SK-N-MC (cell line): ENCODE data around the gene ANKRD33.

Experiments
- FOXP2 ChIP-seq: optimal IDR thresholded peaks from 2 replicates; pipeline ENCODE3; 2011; ENCODE audit warnings: mild to moderate bottlenecking, moderate library complexity; ENCODE audit not compliant: insufficient read depth; ENCODE audit errors: extremely low read length, control extremely low read depth
- POLR2AphosphoS5 ChIP-seq: IDR thresholded peaks from 2 replicates; pipeline ENCODE4 v1.6.1; 2012; ENCODE audit warnings: mild to moderate bottlenecking, low read depth, low read length, borderline replicate concordance

GRCh38 chr12:51897181-51897580 lies 9.3 kb downstream of the ANKRD33 start:
- TF ChIP-seq FOXP2 (no peak), POLR2AphosphoS5 (no peak)
